Psoas muscle (tissue), 8 donors: Measurements from ENCODE around the gene SH3RF3. TPM values are rescaled to one million over a fixed set of nuclear protein-coding genes. Genes with fewer than 3 reads are reported as not detected.

ENCODE experiments used
- ATAC-seq, 4 donors: fragments of 200-7000 bp; cut with Tn5 transposase; one replicate each; pipeline ENCODE4 v1.9.1; 2020; ENCODE audit warnings: moderate library complexity in 3 of 4, mild to moderate bottlenecking in 2 of 4
- DNase-seq, 2 donors: peaks; one replicate each; pipeline ENCODE4 v3.0.0-alpha.2; 2020
- H3K27ac ChIP-seq: fragments of 200-600 bp; one replicate; pipeline ENCODE4 v1.8.0; 2022
- H3K27me3 ChIP-seq, 3 donors: fragments of 200-600 bp in 1 of 3; one replicate each; pipeline versions ENCODE4 v1.6.1 to v1.8.0; 2013 to 2022; ENCODE audit warnings: low read length in 2 of 3, mild to moderate bottlenecking in 2 of 3, moderate library complexity in 1 of 3; ENCODE audit not compliant: insufficient read depth in 3 of 3
- H3K36me3 ChIP-seq, 2 donors: fragments of 200-600 bp in 1 of 2; one replicate each; pipeline versions ENCODE4 v1.6.1 to v1.8.0; 2013 to 2022; ENCODE audit warnings: low read depth in 1 of 2, mild to moderate bottlenecking in 1 of 2, moderate library complexity in 1 of 2; ENCODE audit not compliant: insufficient read depth in 1 of 2
- H3K4me1 ChIP-seq: fragments of 200-600 bp; one replicate; pipeline ENCODE4 v1.8.0; 2022
- H3K4me3 ChIP-seq: fragments of 200-600 bp; one replicate; pipeline ENCODE4 v1.8.0; 2022; ENCODE audit warnings: mild to moderate bottlenecking
- H3K9me3 ChIP-seq: fragments of 200-600 bp; one replicate; pipeline ENCODE4 v1.8.0; 2022
- WGBS, 3 donors: extraction: QIAGEN DNeasy Blood & Tissue Kit; methylation state at CpG; one replicate each; pipeline versions ENCODE4 v1.1.6 to v1.1.7; 2013; 5-methylcytosine and 5-hydroxymethylcytosine counted together
- intact Hi-C, 2 donors: fragments of 100-400 bp; cut with DNase I; formaldehyde crosslinking; loops; one replicate each; pipeline versions ENCODE4 v1.11.0 to v1.14.2; 2022
- polyA plus RNA-seq, 3 donors: library from polyadenylated mRNA; stranded (reverse); fragments of 200-250 nt; gene quantifications; one replicate each; pipeline ENCODE4 v1.2.3, GENCODE V29; 2013
- total RNA-seq, 4 donors: library from RNA; stranded (reverse); fragmentation: NEBNext Ultra II Directional in 2 of 4; extraction: Animal tissue kit (Norgen Biotek cat#: 25700) in 2 of 4; gene quantifications; one replicate each; pipeline versions ENCODE4 v1.2.1 to v1.2.4, GENCODE V29; 2021 to 2023
- TF ChIP-seq, protein P1 (sequence below): fragments of 200-600 bp; IDR thresholded peaks from one replicate; pipeline ENCODE4 v1.8.0; 2022; ENCODE audit warnings: antibody characterized with exemption
- donor health status: healthy with polysubstance abuse.
- donor health status: DM: no; HTN: no; CAD: no; lungs with moderate emphysema.
- donor health status: Bipolar disorder and iron deficiency.
- donor health status: healthy.
- donor health status: DM: yes; HTN: yes; CAD: no.
- donor health status: DM: no; HTN: no; CAD: no.
- donor health status: DM: no; HTN: no; CAD: no.
- donor health status: DM: yes; HTN: yes; CAD: no.

Gene SH3RF3
- total and polyA plus RNA-seq, 7 donors, result 4.6 to 27.0 (median 9.0) TPM

DNA sequence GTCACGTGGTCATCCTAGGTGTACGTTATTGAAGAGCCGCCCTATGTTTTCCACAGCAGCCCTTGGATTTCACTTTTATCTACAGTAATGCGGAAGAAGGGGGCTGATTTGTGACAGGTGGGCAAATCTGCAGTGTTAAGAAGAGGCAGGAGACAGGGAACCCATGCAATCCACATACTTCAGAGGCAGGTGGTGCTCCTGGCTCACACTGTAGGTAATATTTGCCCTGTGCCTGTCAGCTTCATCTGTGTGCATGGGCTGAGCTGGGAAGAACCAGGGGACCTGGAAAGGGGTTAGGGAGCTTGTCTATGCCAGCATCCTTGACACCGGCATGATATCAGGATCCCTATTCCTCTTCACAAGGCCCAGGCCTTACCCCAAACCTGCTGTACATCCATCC, 183.9 kb downstream of the SH3RF3 start:
- intact Hi-C loops, result no loop called here

DNA sequence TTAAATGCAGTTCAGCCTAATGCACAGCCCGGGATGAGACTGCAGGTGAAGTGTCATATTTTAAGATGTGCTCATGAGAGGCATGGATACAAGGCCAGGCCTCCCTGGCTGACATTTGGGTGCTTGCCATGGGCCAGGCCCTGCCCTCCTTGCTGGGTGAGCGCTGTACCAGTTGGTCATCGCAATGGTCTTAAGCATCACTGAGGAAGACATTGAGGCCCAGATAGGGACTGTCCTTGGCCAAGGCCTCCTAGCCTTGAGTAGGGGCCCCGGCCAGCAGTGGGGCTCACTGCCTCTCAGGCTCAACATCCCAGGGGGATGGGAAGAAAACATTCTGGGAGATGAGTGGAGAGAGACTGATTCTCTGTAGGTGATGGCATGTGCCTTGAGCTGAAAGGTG, 184.3 kb downstream of the SH3RF3 start:
- no peak for ATAC-seq
- intact Hi-C loops, result no loop called here
- H3K4me3 ChIP-seq, result no peak overlapping the region
- peaks cover 12% of the 10 kb centered on the region for H3K4me1 ChIP-seq
- H3K27me3 ChIP-seq, result no peaks in the 10 kb centered on the region
- H3K27ac ChIP-seq, result no peak overlapping the region
- no peak for DNase-seq
- TF ChIP-seq, protein P1, sequence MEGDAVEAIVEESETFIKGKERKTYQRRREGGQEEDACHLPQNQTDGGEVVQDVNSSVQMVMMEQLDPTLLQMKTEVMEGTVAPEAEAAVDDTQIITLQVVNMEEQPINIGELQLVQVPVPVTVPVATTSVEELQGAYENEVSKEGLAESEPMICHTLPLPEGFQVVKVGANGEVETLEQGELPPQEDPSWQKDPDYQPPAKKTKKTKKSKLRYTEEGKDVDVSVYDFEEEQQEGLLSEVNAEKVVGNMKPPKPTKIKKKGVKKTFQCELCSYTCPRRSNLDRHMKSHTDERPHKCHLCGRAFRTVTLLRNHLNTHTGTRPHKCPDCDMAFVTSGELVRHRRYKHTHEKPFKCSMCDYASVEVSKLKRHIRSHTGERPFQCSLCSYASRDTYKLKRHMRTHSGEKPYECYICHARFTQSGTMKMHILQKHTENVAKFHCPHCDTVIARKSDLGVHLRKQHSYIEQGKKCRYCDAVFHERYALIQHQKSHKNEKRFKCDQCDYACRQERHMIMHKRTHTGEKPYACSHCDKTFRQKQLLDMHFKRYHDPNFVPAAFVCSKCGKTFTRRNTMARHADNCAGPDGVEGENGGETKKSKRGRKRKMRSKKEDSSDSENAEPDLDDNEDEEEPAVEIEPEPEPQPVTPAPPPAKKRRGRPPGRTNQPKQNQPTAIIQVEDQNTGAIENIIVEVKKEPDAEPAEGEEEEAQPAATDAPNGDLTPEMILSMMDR, result no peak
- no peaks in the 10 kb centered on the region for H3K9me3 ChIP-seq
- H3K36me3 ChIP-seq, result no peaks in the 10 kb centered on the region
- 92 to 97% (median 94%) methylated on average over 4 of the region's 4 CpGs for WGBS, 3 donors

More for the DNA sequence above, 183.9 kb downstream of the SH3RF3 start:
- ATAC-seq, result peak in 1 of 4 donors; percentile 28
- peaks cover 8% of the 10 kb centered on the region for H3K4me1 ChIP-seq
- no peak overlapping the region for H3K27ac ChIP-seq
- H3K36me3 ChIP-seq, result no peaks in the 10 kb centered on the region
- TF ChIP-seq, protein P1, result no peak
- H3K4me3 ChIP-seq, result no peak overlapping the region
- WGBS, 3 donors, result 77 to 98% (median 85%) methylated on average over 5 of the region's 5 CpGs
- DNase-seq, result no peak
- no peaks in the 10 kb centered on the region for H3K9me3 ChIP-seq
- no peaks in the 10 kb centered on the region for H3K27me3 ChIP-seq

DNA sequence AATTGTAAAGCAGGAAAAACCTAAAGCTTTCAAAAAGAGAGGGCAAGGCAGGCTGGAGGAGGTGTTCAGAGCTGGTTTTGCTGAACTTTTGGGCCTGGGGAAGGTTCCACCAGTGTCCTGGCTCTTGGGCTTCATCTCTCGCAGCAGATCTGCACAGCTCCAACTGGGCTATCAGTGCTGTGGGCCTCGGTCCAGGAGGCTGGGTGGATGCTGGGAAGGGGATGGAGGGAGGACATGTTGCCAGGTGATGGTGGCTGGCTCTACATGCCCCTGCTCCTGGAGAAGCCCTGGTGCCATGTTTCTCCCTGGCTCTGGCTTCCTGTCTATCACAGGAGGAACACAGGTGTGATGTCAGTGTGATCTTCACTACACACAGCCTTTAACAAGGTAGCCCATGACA, 187.1 kb downstream of the SH3RF3 start:
- intact Hi-C loops, result no loop called here
- 23 to 90% (median 47%) methylated on average over 2 of the region's 2 CpGs for WGBS, 3 donors
- H3K27me3 ChIP-seq, result no peaks in the 10 kb centered on the region
- no peaks in the 10 kb centered on the region for H3K36me3 ChIP-seq
- TF ChIP-seq, protein P1, result no peak
- ATAC-seq (no peak), DNase-seq (no peak)
- H3K4me3 ChIP-seq, result no peak overlapping the region
- H3K27ac ChIP-seq, result no peak overlapping the region
- H3K4me1 ChIP-seq, result peaks cover 26% of the 10 kb centered on the region
- H3K9me3 ChIP-seq, result no peaks in the 10 kb centered on the region

DNA sequence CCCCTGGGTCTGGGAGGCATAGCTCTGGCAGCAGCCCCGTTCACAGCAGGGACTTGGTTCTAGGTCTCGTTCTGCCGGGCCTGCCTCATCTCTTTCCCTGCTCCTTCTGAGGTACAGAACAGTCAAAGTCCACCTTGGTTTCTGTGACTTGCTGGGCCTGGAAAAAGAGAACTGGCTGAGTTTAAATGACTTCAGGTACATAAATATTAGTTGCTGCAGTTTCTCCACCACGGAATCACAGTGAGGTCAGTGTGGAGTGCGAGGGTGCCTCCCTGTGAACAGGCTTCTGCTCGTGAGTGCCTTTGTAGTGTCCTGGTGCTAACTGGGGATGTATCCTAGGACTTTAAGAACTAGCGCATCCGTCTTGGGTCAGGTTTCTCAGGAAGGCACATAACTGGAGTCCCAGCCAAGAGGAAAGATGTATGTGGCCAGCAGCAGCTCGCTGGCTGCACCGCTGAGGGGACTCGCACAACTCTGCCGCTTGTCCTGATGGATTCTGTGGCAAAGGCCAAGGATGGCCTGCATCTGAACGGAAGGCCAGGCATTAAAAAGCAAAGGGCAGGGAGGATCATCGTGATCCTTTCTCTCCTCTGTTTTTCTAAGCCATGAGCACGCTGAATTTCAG, 188.6 kb downstream of the SH3RF3 start:
- Histone ChIP-seq H3K9me3 (no peaks in the 10 kb centered on the region), H3K36me3 (no peaks in the 10 kb centered on the region), H3K27me3 (no peaks in the 10 kb centered on the region), H3K4me1 (peaks cover 39% of the 10 kb centered on the region), H3K27ac (peak overlapping the region; percentile 72), H3K4me3 (peak overlapping the region; percentile 31)
- intact Hi-C loops, result no loop called here
- 32 to 45% (median 32%) methylated on average over 15 of the region's 15 CpGs for WGBS, 3 donors
- DNase-seq (peak in 1 of 2 donors; percentile 28), ATAC-seq (peak; percentile 34 to 61 (median 42))
- TF ChIP-seq, protein P1, result no peak
